HepG2 (cell line): ENCODE results near the gene GALNT10. TPM values are rescaled to one million over a fixed set of nuclear protein-coding genes. Genes with fewer than 3 reads are reported as not detected.
A peak's percentile ranks its signal among the peaks of the same experiment; 100 is the strongest.

Source experiments
- ATF5 ChIP-seq: sonication (generic); formaldehyde crosslinking; IDR thresholded peaks from 2 replicates; pipeline ENCODE4 v1.4.0; 2020; ENCODE audit warnings: mild to moderate bottlenecking, low read depth, missing genetic modification reagents
- CC2D1A ChIP-seq: sonication (generic); formaldehyde crosslinking; IDR thresholded peaks from 2 replicates; pipeline ENCODE4 v1.8.1; 2023; ENCODE audit warnings: mild to moderate bottlenecking, missing genetic modification reagents
- CHD2 ChIP-seq: IDR thresholded peaks from 2 replicates; pipeline ENCODE4 v1.6.1; 2011; ENCODE audit warnings: low read depth, low read length, improper control_type of control experiment
- FOXA3 ChIP-seq: IDR thresholded peaks from 2 replicates; pipeline ENCODE4 v1.6.1; 2016; ENCODE audit warnings: missing genetic modification reagents, missing compliant biosample characterization
- GATA4 ChIP-seq: sonication (generic); IDR thresholded peaks from 2 replicates; pipeline ENCODE4 v1.6.1; 2016; ENCODE audit warnings: antibody characterized with exemption, low read depth, borderline replicate concordance
- HMG20A ChIP-seq: IDR thresholded peaks from 2 replicates; pipeline ENCODE4 v1.6.1; 2016; ENCODE audit warnings: borderline replicate concordance
- HNF1A ChIP-seq, 2 experiments: sonication (generic) in 1 of 2; formaldehyde crosslinking in 1 of 2; IDR thresholded peaks; 2 replicates each; pipeline versions ENCODE4 v1.4.0 to v1.6.1; 2016 to 2020; ENCODE audit warnings: borderline replicate concordance in 1 of 2, low read depth in 1 of 2, mild to moderate bottlenecking in 1 of 2, missing genetic modification reagents in 1 of 2
- NFRKB ChIP-seq: fragments of 450-650 bp; IDR thresholded peaks from 2 replicates; pipeline ENCODE4 v1.6.1; 2017
- SALL2 ChIP-seq: sonication (generic); formaldehyde crosslinking; IDR thresholded peaks from 2 replicates; pipeline ENCODE4 v1.8.1; 2023; ENCODE audit warnings: mild to moderate bottlenecking, missing genetic modification reagents, inconsistent platforms
- SRSF9 ChIP-seq: fragments of 200-400 bp; formaldehyde crosslinking; IDR thresholded peaks from 2 replicates; pipeline ENCODE4 v1.6.1; 2018; ENCODE audit warnings: borderline replicate concordance, mild to moderate bottlenecking, low read depth, low read length; ENCODE audit not compliant: insufficient read depth, poor library complexity, severe bottlenecking
- SYNCRIP ChIP-seq: fragments of 200-400 bp; formaldehyde crosslinking; IDR thresholded peaks from 2 replicates; pipeline ENCODE4 v1.6.1; 2018; ENCODE audit warnings: mild to moderate bottlenecking, low read depth, low read length; ENCODE audit not compliant: insufficient read depth
- TCF7 ChIP-seq: sonication (generic); IDR thresholded peaks from 2 replicates; pipeline ENCODE4 v1.6.1; 2016; ENCODE audit warnings: antibody characterized with exemption, low read depth
- ZNF230 ChIP-seq: sonication (generic); formaldehyde crosslinking; IDR thresholded peaks from 2 replicates; pipeline ENCODE4 v1.4.0; 2020; ENCODE audit warnings: mild to moderate bottlenecking, missing genetic modification reagents
- ZNF383 ChIP-seq: sonication (generic); formaldehyde crosslinking; IDR thresholded peaks from 2 replicates; pipeline ENCODE4 v1.4.0; 2020; ENCODE audit warnings: missing genetic modification reagents, mild to moderate bottlenecking, borderline replicate concordance
- ZNF605 ChIP-seq: sonication (generic); formaldehyde crosslinking; IDR thresholded peaks from 2 replicates; pipeline ENCODE4 v1.8.0; 2022; ENCODE audit warnings: mild to moderate bottlenecking, missing genetic modification reagents
- ZNF7 ChIP-seq: IDR thresholded peaks from 2 replicates; pipeline ENCODE4 v1.6.1; 2016; ENCODE audit warnings: missing biosample characterization, missing genetic modification reagents
- ZNF75D ChIP-seq: sonication (generic); formaldehyde crosslinking; IDR thresholded peaks from 2 replicates; pipeline ENCODE4 v1.8.1; 2023; ENCODE audit warnings: missing genetic modification reagents, mild to moderate bottlenecking, borderline replicate concordance
- ZNF782 ChIP-seq: sonication (generic); formaldehyde crosslinking; IDR thresholded peaks from 2 replicates; pipeline ENCODE4 v1.4.0; 2020; ENCODE audit warnings: missing genetic modification reagents, mild to moderate bottlenecking, borderline replicate concordance
- polyA plus RNA-seq, 8 experiments: library from polyadenylated mRNA; depleted of rRNA in 3 of 8; stranded (reverse) in 7 of 8; unstranded in 1 of 8; fragments of >200 nt; fragmentation: Illumina TruSeq in 4 of 8; extraction: Trizol in 4 of 8; gene quantifications; 2 replicates each; pipeline versions ENCODE4 v1.2.1 to v1.2.3, GENCODE V29; 2011 to 2016; ENCODE audit warnings: low read depth in 4 of 8, missing spikeins in 1 of 8, mixed read lengths in 1 of 8; ENCODE audit not compliant: insufficient read depth in 1 of 8
- total RNA-seq, 5 experiments: library from RNA; depleted of rRNA; stranded (reverse); fragments of >200 nt; fragmentation: Illumina TruSeq; extraction: Trizol; gene quantifications; 2 replicates each; pipeline ENCODE4 v1.2.3, GENCODE V29; 2016; ENCODE audit warnings: low read depth in 1 of 5
- TF ChIP-seq, protein P1 (sequence below): sonication (generic); formaldehyde crosslinking; IDR thresholded peaks from 2 replicates; pipeline ENCODE4 v1.4.0; 2020; ENCODE audit warnings: missing genetic modification reagents
- TF ChIP-seq, protein P2 (sequence below): sonication (generic); formaldehyde crosslinking; IDR thresholded peaks from 2 replicates; pipeline ENCODE4 v1.8.0; 2022; ENCODE audit warnings: mild to moderate bottlenecking, missing genetic modification reagents, moderate library complexity

Gene GALNT10
- total and polyA plus RNA-seq, 2 of the 13 experiments (the other 11 are each of a cell fraction or from before 2014, with no cell fraction given): 8.1 to 11.2 TPM

GRCh38 chr5:154189819-154190594 lies 526 bp upstream of the GALNT10 start (continued):
- TF ChIP-seq ATF5 (CRISPR knock-in tag) (no peak), SYNCRIP (no peak), CHD2 (no peak), ZNF782 (CRISPR knock-in tag) (no peak; the same call in 1 of the 2 replicates), HNF1A (IDR thresholded peaks at IDR 0.05; ENCODE audit: low read depth) (no peak), HNF1A (CRISPR knock-in tag; IDR thresholded peaks at IDR 0.05; ENCODE audit: borderline replicate concordance) (no peak), ZNF75D (CRISPR knock-in tag) (no peak), ZNF230 (CRISPR knock-in tag) (no peak), CC2D1A (CRISPR knock-in tag) (0 out of 2 replicates have a peak, but pooled peaks have one; percentile 23), GATA4 (no peak), HMG20A (no peak), ZNF605 (CRISPR knock-in tag) (peak; percentile 48; the same call in 1 of the 2 replicates), TCF7 (no peak), SALL2 (no peak), FOXA3 (peak; percentile 18; the same call in 1 of the 2 replicates), ZNF7 (no peak), NFRKB (no peak), ZNF383 (no peak), SRSF9 (no peak)
- TF ChIP-seq, protein P1, sequence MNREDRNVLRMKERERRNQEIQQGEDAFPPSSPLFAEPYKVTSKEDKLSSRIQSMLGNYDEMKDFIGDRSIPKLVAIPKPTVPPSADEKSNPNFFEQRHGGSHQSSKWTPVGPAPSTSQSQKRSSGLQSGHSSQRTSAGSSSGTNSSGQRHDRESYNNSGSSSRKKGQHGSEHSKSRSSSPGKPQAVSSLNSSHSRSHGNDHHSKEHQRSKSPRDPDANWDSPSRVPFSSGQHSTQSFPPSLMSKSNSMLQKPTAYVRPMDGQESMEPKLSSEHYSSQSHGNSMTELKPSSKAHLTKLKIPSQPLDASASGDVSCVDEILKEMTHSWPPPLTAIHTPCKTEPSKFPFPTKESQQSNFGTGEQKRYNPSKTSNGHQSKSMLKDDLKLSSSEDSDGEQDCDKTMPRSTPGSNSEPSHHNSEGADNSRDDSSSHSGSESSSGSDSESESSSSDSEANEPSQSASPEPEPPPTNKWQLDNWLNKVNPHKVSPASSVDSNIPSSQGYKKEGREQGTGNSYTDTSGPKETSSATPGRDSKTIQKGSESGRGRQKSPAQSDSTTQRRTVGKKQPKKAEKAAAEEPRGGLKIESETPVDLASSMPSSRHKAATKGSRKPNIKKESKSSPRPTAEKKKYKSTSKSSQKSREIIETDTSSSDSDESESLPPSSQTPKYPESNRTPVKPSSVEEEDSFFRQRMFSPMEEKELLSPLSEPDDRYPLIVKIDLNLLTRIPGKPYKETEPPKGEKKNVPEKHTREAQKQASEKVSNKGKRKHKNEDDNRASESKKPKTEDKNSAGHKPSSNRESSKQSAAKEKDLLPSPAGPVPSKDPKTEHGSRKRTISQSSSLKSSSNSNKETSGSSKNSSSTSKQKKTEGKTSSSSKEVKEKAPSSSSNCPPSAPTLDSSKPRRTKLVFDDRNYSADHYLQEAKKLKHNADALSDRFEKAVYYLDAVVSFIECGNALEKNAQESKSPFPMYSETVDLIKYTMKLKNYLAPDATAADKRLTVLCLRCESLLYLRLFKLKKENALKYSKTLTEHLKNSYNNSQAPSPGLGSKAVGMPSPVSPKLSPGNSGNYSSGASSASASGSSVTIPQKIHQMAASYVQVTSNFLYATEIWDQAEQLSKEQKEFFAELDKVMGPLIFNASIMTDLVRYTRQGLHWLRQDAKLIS (CRISPR knock-in tag): no peak
- TF ChIP-seq, protein P2, sequence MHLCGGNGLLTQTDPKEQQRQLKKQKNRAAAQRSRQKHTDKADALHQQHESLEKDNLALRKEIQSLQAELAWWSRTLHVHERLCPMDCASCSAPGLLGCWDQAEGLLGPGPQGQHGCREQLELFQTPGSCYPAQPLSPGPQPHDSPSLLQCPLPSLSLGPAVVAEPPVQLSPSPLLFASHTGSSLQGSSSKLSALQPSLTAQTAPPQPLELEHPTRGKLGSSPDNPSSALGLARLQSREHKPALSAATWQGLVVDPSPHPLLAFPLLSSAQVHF: no peak
